ENCODE results near the gene PCDHGB5. TPM values are rescaled to one million over a fixed set of nuclear protein-coding genes. Genes with fewer than 3 reads are reported as not detected.
"Not testable (repeated sequence)": the region's sequence is repeated elsewhere in the genome, so short reads cannot be mapped to it uniquely, and the experiment has no call there.

PCDHGB5 gene
- total RNA-seq, 1 donor from 2014 or later = 6.5 TPM

DNA sequence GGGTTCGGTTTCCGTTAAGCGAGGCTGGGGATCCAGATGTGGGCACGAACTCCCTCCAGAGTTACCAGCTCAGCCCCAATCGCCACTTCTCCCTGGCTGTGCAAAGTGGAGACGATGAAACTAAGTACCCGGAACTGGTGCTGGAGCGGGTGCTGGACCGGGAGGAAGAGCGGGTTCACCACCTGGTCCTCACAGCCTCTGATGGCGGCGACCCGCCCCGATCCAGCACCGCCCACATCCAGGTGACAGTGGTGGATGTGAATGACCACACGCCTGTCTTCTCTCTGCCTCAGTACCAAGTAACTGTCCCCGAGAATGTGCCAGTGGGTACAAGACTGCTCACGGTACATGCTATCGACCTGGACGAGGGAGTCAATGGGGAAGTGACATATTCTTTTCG lies 14.4 kb upstream of the PCDHGB5 start:
- peak overlapping the region; percentile 56 for H3K4me3 ChIP-seq (ENCODE audit: low read depth, low read length)

DNA sequence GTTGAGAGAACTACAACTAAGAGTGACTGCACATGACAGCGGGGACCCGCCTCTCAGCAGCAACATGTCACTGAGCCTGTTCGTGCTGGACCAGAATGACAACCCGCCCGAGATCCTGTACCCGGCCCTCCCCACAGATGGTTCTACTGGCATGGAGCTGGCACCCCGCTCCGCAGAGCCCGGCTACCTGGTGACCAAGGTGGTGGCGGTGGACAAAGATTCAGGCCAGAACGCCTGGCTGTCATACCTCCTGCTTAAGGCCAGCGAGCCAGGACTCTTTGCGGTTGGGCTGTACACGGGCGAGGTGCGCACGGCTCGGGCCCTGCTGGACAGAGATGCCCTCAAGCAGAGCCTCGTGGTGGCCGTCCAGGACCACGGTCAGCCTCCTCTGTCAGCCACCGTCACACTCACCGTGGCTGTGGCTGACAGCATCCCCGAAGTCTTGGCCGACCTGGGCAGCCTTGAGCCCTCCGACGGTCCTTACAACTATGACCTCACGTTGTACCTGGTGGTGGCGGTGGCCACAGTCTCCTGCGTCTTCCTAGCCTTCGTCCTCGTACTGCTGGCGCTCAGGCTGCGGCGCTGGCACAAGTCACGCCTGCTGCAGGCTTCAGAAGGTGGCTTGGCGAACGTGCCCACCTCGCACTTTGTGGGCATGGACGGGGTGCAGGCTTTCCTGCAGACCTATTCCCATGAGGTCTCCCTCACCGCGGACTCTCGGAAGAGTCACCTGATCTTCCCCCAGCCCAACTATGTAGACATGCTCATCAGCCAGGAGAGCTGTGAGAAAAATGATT lies 13.1 kb upstream of the PCDHGB5 start:
- H3K4me3 ChIP-seq (ENCODE audit: low read depth, low read length) = no peak overlapping the region
- DNase-seq (ENCODE audit: low read depth) = no peak
- TF ChIP-seq, protein P1, sequence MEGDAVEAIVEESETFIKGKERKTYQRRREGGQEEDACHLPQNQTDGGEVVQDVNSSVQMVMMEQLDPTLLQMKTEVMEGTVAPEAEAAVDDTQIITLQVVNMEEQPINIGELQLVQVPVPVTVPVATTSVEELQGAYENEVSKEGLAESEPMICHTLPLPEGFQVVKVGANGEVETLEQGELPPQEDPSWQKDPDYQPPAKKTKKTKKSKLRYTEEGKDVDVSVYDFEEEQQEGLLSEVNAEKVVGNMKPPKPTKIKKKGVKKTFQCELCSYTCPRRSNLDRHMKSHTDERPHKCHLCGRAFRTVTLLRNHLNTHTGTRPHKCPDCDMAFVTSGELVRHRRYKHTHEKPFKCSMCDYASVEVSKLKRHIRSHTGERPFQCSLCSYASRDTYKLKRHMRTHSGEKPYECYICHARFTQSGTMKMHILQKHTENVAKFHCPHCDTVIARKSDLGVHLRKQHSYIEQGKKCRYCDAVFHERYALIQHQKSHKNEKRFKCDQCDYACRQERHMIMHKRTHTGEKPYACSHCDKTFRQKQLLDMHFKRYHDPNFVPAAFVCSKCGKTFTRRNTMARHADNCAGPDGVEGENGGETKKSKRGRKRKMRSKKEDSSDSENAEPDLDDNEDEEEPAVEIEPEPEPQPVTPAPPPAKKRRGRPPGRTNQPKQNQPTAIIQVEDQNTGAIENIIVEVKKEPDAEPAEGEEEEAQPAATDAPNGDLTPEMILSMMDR (conservative IDR thresholded peaks at IDR 0.05; ENCODE audit: low read depth, low read length) = no peak

More for the DNA sequence above, 14.4 kb upstream of the PCDHGB5 start:
- DNase-seq (ENCODE audit: low read depth) = no peak
- TF ChIP-seq, protein P1 (conservative IDR thresholded peaks at IDR 0.05; ENCODE audit: low read depth, low read length) = no peak

DNA sequence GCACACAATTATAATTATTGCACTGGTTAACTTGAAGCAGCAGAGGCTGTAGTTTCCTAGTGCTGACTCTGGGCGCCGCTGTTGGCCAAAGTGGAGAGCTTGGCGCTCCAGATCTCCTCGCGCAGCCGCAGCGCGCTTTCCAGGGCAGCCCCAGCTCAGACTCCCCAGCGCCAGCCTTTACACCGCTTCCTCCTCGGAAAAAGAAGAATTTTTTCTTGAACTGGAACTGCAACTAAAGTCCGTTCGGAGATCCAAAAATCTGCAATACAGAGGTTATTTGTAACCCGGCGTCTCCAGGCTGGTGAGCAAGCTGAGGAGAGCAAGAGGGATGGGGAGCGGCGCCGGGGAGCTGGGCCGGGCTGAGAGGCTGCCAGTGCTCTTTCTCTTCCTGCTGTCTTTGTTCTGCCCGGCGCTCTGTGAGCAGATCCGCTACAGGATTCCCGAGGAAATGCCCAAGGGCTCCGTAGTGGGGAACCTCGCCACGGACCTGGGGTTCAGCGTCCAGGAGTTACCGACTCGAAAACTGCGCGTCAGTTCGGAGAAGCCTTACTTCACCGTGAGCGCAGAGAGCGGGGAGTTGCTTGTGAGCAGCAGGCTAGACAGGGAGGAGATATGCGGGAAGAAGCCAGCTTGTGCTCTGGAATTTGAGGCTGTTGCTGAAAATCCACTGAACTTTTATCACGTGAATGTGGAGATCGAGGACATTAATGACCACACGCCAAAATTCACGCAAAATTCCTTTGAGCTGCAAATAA lies 10.0 kb upstream of the PCDHGB5 start, which contains the start of gene PCDHGB4:
TSS of gene PCDHGB4 (plus strand) at position 142 of the 755 bp plus-strand sequence. CDS start at position 329, 187 bp downstream.
- not testable (repeated sequence) for DNase-seq (ENCODE audit: low read depth)
- H3K4me3 ChIP-seq (ENCODE audit: low read depth, low read length) = peak within 1 kb of the TSS; percentile 43
- TF ChIP-seq, protein P1 (conservative IDR thresholded peaks at IDR 0.05; ENCODE audit: low read depth, low read length) = peak; percentile 54

DNA sequence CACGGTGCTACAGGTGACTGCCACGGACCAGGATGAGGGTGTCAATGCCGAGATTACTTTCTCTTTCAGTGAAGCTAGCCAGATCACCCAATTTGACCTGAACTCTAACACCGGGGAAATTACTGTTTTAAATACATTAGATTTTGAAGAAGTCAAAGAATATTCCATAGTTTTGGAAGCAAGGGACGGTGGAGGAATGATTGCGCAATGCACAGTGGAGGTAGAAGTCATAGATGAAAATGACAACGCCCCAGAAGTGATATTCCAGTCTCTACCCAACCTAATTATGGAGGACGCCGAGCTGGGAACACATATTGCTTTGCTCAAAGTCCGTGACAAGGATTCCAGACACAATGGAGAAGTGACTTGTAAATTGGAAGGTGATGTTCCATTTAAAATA lies 9.1 kb upstream of the PCDHGB5 start:
- no peak overlapping the region for H3K4me3 ChIP-seq (ENCODE audit: low read depth, low read length)
- TF ChIP-seq, protein P1 (conservative IDR thresholded peaks at IDR 0.05; ENCODE audit: low read depth, low read length) = no peak
- no peak for DNase-seq (ENCODE audit: low read depth)

DNA sequence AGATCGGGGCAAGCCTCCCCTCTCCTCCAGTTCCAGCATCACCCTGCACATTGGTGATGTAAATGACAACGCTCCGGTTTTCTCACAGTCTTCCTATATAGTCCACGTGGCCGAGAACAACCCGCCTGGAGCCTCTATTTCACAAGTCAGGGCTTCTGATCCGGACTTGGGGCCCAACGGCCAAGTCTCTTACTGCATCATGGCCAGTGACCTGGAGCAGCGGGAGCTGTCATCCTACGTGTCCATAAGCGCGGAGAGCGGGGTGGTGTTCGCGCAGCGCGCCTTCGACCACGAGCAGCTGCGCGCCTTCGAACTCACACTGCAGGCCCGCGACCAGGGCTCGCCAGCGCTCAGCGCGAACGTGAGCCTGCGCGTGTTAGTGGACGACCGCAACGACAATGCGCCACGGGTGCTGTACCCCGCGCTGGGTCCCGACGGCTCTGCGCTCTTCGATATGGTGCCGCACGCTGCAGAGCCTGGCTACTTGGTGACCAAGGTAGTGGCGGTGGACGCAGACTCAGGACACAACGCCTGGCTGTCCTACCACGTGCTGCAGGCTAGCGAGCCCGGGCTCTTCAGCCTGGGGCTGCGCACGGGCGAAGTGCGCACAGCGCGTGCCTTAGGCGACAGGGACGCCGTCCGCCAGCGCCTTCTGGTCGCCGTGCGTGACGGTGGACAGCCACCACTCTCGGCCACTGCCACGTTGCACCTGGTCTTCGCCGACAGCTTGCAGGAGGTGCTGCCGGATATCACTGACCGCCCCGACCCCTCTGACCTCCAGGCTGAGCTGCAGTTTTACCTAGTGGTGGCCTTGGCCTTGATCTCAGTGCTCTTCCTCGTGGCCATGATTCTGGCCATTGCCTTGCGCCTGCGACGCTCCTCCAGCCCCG lies 8.3 kb upstream of the PCDHGB5 start:
- TF ChIP-seq, protein P1 (conservative IDR thresholded peaks at IDR 0.05; ENCODE audit: low read depth, low read length) = no peak
- no peak for DNase-seq (ENCODE audit: low read depth)
- no peak overlapping the region for H3K4me3 ChIP-seq (ENCODE audit: low read depth, low read length)

DNA sequence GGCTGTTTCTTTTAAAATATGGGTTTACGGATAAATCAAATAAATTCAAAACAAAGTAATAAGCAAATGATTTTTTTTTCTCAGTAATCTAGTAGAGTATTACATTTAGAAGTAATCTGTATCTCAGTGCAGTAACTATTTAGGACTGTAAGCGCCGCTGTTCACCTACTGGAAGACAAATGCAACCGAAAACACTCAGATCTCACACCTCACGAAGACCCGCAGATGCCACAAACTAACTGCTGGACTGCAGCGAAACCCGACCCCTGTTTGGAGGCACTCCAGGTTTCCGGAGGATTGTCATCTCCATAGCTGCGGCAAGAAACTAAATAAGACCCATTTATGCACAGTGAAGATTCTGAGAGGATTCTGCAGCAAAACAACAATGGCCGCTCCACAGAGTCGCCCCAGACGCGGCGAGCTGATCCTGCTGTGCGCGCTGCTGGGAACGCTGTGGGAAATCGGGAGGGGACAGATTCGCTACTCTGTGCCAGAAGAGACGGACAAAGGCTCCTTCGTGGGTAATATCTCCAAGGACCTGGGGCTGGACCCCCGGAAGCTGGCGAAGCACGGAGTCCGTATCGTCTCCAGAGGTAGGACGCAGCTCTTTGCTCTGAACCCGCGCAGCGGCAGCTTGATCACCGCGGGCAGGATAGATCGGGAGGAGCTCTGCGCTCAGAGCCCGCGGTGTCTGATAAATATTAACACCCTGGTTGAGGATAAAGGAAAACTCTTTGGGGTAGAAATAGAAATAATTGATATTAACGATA lies 5.1 kb upstream of the PCDHGB5 start, which contains the start of gene PCDHGA8:
TSS of gene PCDHGA8 (plus strand) at position 205 of the 770 bp plus-strand sequence. CDS start at position 386, 181 bp downstream.
- DNase-seq (ENCODE audit: low read depth) = no peak
- H3K4me3 ChIP-seq (ENCODE audit: low read depth, low read length) = no peak within 1 kb of the TSS
- TF ChIP-seq, protein P1 (conservative IDR thresholded peaks at IDR 0.05; ENCODE audit: low read depth, low read length) = peak; percentile 26
